GM18951 (cell line): ENCODE results near the gene MTHFD1L.
"Not testable (repeated sequence)": the region's sequence is repeated elsewhere in the genome, so short reads cannot be mapped to it uniquely, and the experiment has no call there.

ENCODE experiments used
- POLR2A ChIP-seq: IDR thresholded peaks from 4 replicates; pipeline ENCODE4 v1.6.1; 2011; ENCODE audit warnings: mild to moderate bottlenecking; ENCODE audit not compliant: insufficient read length, insufficient read depth; ENCODE audit errors: extremely low read depth
- in situ Hi-C: fragments of 300-500 bp; cut with MboI; formaldehyde crosslinking; loops from one replicate; pipeline ENCODE4 v1.12.0; 2022; ENCODE audit warnings: low sequenced_read_pairs, mixed read lengths, inconsistent platforms; ENCODE audit not compliant: unreplicated experiment

Gene MTHFD1L

GRCh38 chr6:150865406-150866146 lies at the start of gene MTHFD1L:
Gene MTHFD1L (plus strand): TSS chr6:150865702. CDS start chr6:150865823, 121 bp downstream.
- peak; percentile 55 for TF ChIP-seq POLR2A
- in situ Hi-C loops = no loop called here

- in situ Hi-C loops = loop anchor here (10.0 kb wide), 1 partner anchor 732 kb away; no protein-coding TSS in a partner anchor
Observed at GRCh38 chr6:150816554-150816953, 48.9 kb upstream of the MTHFD1L start.

GRCh38 chr6:150822932-150823331 lies 42.6 kb upstream of the MTHFD1L start:
- no peak for TF ChIP-seq POLR2A
- in situ Hi-C loops = no loop called here

- no peak for TF ChIP-seq POLR2A
- in situ Hi-C loops = no loop called here
Observed at GRCh38 chr6:150826788-150827187, 38.7 kb upstream of the MTHFD1L start.

- in situ Hi-C loops = not testable (repeated sequence)
Observed at GRCh38 chr6:150828107-150828506, 37.4 kb upstream of the MTHFD1L start.

- in situ Hi-C loops = no loop called here
- no peak for TF ChIP-seq POLR2A
Observed at GRCh38 chr6:150830439-150831165, 34.9 kb upstream of the MTHFD1L start.

- in situ Hi-C loops = no loop called here
- no peak for TF ChIP-seq POLR2A
Observed at GRCh38 chr6:150831577-150831976, 33.9 kb upstream of the MTHFD1L start.

- in situ Hi-C loops = no loop called here
- no peak for TF ChIP-seq POLR2A
Observed at GRCh38 chr6:150835620-150836019, 29.9 kb upstream of the MTHFD1L start.

- TF ChIP-seq POLR2A = no peak
- in situ Hi-C loops = no loop called here
Observed at GRCh38 chr6:150840185-150840584, 25.3 kb upstream of the MTHFD1L start.

GRCh38 chr6:150841189-150841588 lies 24.3 kb upstream of the MTHFD1L start:
- no peak for TF ChIP-seq POLR2A
- in situ Hi-C loops = no loop called here

- TF ChIP-seq POLR2A = no peak
- in situ Hi-C loops = no loop called here
Observed at GRCh38 chr6:150841697-150842096, 23.8 kb upstream of the MTHFD1L start.

- in situ Hi-C loops = no loop called here
- TF ChIP-seq POLR2A = no peak
Observed at GRCh38 chr6:150844371-150844770, 21.1 kb upstream of the MTHFD1L start.

- in situ Hi-C loops = no loop called here
- no peak for TF ChIP-seq POLR2A
Observed at GRCh38 chr6:150846641-150847040, 18.9 kb upstream of the MTHFD1L start.

GRCh38 chr6:150848400-150848799 lies 17.1 kb upstream of the MTHFD1L start:
- TF ChIP-seq POLR2A = no peak
- in situ Hi-C loops = no loop called here

GRCh38 chr6:150854392-150854791 lies 11.1 kb upstream of the MTHFD1L start:
- in situ Hi-C loops = not testable (repeated sequence)

- in situ Hi-C loops = not testable (repeated sequence)
Observed at GRCh38 chr6:150855171-150855570, 10.3 kb upstream of the MTHFD1L start.
